Jurkat, Clone E6-1 (cell line): ENCODE results near the gene HCFC2. TPM values are rescaled to one million over a fixed set of nuclear protein-coding genes. Genes with fewer than 3 reads are reported as not detected.
"Not testable (repeated sequence)": the region's sequence is repeated elsewhere in the genome, so short reads cannot be mapped to it uniquely, and the experiment has no call there.

ENCODE experiments used
- DNase-seq: peaks from one replicate; pipeline ENCODE4 v3.0.0-alpha.2; 2011; ENCODE audit warnings: low read depth, low spot score
- H3K4me3 ChIP-seq: 2 replicates; pipeline ENCODE4 v1.5.1; 2011; ENCODE audit warnings: mild to moderate bottlenecking, low read length, control low read depth, moderate library complexity
- polyA plus RNA-seq: library from polyadenylated mRNA; unstranded; fragments of >200 nt; gene quantifications from one replicate; pipeline ENCODE4 v1.2.1, GENCODE V29; 2012; ENCODE audit warnings: missing spikeins; ENCODE audit not compliant: insufficient read length, insufficient read depth

HCFC2 gene
- polyA plus RNA-seq: 7.1 TPM

GRCh38 chr12:104064031-104064841 lies at the start of gene HCFC2:
Gene HCFC2, plus strand, starts transcription at chr12:104064531. Its CDS starts 30 bp downstream, at chr12:104064561.
- peak; percentile 66 for DNase-seq
- H3K4me3 ChIP-seq: peak within 1 kb of the TSS; percentile 93

GRCh38 chr12:104021862-104022261 lies 42.5 kb upstream of the HCFC2 start:
- not testable (repeated sequence) for H3K4me3 ChIP-seq, DNase-seq

- DNase-seq: no peak
- no peak overlapping the region for H3K4me3 ChIP-seq
Measured at GRCh38 chr12:104022786-104023185, 41.5 kb upstream of the HCFC2 start.

DNA sequence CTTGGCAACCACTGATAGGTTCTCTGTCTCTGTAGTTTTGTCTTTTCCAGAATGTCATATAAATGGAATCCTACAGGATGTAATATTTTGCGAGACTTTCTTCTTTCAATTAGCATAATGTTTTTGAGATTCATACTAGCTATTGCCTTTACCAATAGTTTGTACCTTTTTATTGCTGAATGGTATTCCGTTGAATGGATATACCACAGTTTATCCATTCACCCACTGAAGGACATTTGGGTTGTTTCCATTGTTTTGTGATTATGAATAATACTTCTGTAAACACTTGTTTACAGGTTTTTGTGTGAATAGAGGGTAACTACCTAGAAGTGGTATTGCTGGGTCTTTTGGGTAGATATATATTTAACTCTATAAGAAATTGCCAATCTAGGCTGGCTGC lies 40.6 kb upstream of the HCFC2 start:
- no peak overlapping the region for H3K4me3 ChIP-seq
- no peak for DNase-seq

DNA sequence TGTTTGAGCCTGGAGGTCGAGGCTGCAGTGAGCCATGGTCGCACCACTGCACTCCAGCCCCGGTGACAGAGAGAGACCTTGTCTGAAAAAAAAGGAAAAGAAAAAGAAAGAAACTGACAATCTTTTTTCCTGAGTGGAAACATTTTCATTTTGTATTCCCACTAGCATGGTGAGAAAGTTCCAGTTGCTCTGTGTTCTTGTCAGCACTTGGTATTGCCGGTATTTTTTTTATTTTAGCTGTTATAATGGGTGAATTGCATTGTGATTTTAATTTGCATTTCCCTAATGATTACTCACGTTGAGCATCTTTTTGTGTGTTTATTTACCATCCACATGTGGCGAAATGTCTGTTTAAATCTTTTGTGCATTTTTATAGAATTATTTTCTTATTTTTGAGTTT lies 40.0 kb upstream of the HCFC2 start:
- DNase-seq: no peak
- H3K4me3 ChIP-seq: no peak overlapping the region

DNA sequence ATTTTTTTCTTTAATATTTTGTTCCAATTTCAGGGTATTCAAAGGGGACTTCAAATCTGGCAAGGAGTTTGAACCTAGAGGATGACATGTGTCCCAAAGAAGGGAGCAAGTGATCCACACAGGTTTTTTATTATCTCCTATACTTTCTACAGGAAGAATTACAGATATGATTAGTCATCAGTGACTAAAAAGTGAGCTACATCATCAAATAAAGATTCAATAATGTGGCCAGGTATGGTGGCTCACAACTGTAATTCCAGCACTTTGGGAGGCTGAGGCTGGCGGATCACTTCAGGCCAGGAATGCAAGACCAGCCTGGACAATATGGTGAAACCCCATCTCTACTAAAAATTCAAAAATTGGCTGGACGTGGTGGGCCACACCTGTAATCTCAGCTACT lies 38.6 kb upstream of the HCFC2 start:
- DNase-seq: no peak

DNA sequence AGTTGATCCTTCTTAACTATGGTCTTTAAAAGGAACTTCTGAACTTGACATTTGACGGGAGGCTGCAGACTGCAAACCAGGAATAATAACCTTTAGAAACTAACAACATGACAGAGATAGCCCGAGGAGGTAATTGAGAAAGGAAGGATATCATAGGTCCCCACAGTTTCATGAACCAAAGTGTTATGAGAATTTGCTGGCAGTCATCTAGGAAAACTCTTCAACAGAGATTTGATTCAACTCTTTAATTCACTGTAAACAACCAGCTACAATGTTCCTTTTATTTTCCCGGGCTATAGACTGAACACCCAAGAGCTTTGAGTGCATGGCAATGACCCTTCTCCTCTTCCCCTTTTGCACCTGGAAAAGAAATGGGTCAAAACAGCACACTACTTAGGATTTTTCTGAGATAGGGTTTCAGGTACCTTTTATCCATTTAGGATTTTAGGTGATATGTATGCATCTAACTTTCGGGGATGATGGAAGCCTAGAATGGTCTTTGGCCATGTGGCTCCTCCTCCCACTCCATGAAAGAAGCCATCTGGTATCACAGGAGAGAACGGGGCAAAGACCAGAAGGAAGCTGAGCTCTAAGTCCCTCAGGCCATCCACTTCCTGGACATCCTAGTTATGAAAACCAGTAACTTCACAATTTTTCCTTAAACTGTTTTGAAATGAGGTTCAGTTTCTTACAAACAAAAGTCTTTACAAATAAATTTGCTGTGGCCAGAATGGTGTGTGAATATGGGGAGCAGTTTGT lies 37.3 kb upstream of the HCFC2 start:
- no peak overlapping the region for H3K4me3 ChIP-seq
- DNase-seq: no peak

More for the DNA sequence above, 38.6 kb upstream of the HCFC2 start:
- no peak overlapping the region for H3K4me3 ChIP-seq

DNA sequence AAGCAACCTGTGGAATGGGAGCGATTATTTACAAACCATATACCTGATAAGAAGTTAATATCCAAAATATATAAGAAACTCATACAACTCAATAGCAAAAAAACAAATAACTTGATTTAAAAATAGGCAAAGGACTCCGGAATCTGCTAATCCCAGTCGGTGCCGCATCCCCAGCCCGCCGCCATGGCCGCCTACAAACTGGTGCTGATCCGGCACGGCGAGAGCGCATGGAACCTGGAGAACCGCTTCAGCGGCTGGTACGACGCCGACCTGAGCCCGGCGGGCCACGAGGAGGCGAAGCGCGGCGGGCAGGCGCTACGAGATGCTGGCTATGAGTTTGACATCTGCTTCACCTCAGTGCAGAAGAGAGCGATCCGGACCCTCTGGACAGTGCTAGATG lies 33.7 kb upstream of the HCFC2 start:
- not testable (repeated sequence) for H3K4me3 ChIP-seq, DNase-seq

DNA sequence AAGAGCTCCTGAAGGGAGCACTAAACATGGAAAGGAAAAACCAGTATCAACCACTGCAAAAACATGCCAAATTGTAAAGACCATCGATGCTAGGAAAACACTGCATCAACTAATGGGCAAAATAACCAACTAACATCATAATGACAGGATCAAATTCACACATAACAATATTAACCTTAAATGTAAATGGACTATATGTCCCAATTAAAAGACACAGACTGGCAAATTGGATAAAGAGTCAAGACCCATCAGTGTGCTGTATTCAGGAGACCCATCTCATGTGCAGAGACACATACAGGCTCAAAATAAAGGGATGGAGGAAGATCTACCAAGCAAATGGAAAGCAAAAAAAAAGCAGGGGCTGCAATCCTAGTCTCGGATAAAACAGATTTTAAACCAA lies 28.2 kb upstream of the HCFC2 start:
- DNase-seq, H3K4me3 ChIP-seq: not testable (repeated sequence)

DNA sequence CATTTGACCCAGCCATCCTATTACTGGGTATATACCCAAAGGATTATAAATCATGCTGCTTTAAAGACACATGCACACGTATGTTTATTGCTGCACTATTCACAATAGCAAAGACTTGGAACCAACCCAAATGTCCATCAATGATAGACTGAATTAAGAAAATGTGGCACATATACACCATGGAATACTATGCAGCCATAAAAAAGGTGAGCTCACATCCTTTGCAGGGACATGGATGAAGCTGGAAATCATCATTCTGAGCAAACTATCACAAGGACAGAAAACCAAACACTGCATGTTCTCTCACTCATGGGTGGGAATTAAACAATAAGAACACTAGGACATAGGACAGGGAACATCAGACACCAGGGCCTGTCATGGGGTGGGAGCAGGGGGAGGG lies 24.6 kb upstream of the HCFC2 start:
- not testable (repeated sequence) for H3K4me3 ChIP-seq, DNase-seq

- H3K4me3 ChIP-seq: no peak overlapping the region
- DNase-seq: no peak
Measured at GRCh38 chr12:104042580-104042979, 21.8 kb upstream of the HCFC2 start.

DNA sequence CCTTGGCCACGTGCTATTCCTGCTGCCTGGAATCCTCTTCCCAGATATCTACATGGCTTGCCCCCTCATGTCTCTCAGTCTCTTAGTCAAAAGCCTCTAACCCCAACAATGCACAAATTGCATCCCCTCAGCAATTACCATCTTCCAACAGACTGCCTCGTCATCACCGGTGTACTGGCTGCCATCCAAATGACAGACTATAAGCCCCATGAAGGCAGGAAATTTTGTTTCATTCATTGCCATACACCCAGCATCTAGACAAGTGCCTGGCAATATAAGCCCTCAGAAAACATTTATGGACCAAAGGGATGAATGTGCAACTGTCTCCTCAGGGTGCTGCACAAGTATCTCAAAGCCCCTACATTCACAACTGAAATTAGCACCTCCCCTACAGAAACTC lies 20.2 kb upstream of the HCFC2 start:
- DNase-seq: no peak
- no peak overlapping the region for H3K4me3 ChIP-seq

DNA sequence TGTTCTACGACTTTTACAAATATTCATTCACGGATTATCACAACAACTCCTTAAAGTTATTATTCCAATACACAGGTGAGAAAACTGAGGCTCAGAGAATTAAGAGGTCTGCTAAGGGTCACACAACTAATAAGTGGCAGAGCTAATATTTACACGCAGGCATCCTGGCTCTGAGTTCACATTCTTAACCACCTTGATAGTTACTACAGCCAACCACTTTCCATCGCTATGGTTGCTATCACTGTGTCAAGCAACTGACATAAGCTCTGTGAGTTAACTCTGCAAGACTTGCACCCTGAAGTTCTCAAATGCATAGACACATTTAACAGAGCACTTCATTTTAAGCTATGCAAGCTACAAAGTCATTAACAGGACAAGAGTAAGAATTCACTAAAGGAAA lies 18.0 kb upstream of the HCFC2 start:
- no peak for DNase-seq
- no peak overlapping the region for H3K4me3 ChIP-seq

DNA sequence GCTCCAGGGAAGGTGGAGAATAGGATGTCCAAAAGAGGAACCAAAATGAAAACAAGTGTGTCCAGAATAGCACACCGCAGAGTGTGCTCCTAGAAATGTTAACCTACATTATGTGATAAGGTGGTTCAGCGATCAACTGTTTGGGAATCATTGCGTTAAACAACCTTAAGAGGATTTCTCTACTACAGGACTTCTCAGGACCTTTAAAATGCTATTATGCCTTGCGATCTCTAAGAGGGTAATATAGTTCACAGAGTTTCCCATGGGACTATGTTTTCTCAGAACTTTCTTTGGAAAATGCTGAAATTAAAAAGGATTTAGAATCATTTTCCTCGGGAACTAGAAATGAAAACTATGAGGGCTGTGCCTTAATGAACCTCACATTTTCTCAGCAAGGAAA lies 16.2 kb upstream of the HCFC2 start:
- H3K4me3 ChIP-seq: no peak overlapping the region
- no peak for DNase-seq

- H3K4me3 ChIP-seq: no peak overlapping the region
- no peak for DNase-seq
Measured at GRCh38 chr12:104048811-104049210, 15.5 kb upstream of the HCFC2 start.

DNA sequence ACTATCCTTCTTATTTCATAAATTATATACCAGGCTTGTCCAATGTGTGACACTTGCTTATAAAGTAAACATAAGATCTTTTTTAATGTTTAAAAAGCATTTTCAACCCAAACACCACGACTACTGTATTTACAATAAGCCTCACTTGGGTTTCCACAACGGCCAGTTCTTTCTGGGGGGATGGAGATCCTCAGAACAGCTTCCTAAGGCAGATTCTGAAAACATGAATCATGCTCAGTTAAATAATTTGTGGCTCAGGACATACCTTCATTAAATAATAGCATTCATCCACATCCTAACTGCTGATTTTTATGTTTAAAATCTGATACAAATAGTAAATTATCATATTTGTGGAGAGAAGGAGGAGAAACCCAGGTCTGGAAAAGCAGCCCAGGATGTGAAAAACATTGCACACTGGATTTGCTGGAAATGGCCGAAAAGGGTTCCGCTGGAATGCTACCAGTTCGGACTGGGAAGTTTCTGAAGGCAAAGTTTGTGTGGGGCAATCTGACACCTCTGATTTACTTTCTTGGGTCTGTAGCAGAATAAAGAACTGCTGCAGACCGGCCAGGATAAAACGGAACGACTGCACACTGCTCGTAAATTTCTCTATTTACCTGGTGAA lies 14.9 kb upstream of the HCFC2 start:
- no peak overlapping the region for H3K4me3 ChIP-seq
- no peak for DNase-seq

GRCh38 chr12:104049903-104050356 lies 14.4 kb upstream of the HCFC2 start, which contains the start of gene GLT8D2:
Gene GLT8D2, minus strand, starts transcription at chr12:104050187. Its CDS starts 30,539 bp downstream, at chr12:104019648.
- no peak for DNase-seq
- no peak within 1 kb of the TSS for H3K4me3 ChIP-seq

DNA sequence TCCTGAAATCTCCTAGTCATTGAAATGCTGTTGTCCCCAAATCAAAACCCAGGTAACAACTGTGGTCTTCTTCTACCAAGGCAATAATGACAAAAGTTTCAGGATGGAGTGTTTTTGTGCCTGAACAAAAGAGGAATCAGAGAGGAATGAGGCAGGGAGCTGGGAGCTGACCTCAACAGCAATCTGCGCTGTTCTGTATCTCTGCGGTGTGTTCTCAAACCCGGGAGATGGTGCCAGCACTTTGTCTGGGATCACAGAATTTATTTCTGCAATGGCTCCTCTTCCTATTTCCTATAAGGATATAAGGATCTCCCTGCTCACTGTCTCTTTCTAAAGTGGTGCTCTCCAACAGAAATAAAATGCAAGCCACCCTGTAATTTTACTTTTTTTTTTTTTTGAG lies 13.9 kb upstream of the HCFC2 start:
- no peak for DNase-seq
- H3K4me3 ChIP-seq: no peak overlapping the region

DNA sequence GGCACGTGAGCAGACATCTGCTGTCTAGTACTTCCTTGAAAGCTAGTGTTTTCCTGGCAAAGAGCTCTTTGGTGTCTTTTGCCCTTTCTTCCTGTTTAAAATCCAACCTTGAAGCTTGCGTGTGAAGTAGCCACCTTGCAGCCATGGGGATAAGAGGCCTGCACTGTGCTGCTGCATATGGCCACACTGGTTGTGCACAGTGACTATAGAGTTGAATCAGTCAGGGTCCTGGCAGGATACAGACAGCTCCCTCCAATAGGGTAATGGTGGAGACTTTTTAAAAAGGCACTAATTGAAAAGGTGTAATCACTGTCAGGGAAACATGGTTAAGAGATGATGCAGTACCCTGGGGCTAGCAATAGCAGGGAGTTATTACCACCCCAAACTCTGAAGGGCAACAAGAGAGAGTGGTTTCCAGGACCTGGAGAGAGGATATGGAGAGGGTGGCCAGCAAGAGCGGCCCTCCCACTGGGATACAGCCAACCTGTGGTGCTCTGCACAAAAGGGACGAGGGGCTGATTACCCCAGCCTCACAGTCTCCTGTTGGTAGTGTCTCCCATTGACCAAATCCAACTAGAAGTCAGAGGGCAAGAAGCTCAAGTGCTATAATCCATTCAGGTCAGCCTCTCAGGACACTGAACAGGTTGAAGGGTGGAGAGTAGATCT lies 9.5 kb upstream of the HCFC2 start:
- no peak overlapping the region for H3K4me3 ChIP-seq
- DNase-seq: no peak
